Fibroblast of lung (primary cell): Measurements from ENCODE around the gene RFPL2.

Experiments
- EZH2 ChIP-seq: IDR thresholded peaks from 2 replicates; pipeline ENCODE4 v1.5.1; 2012; ENCODE audit warnings: low read length, control low read depth, mild to moderate bottlenecking; ENCODE audit errors: missing control alignments
- TF ChIP-seq, protein P1 (sequence below), 2 donors: IDR thresholded peaks in 1 of 2; conservative IDR thresholded peaks in 1 of 2; 1 replicate in 1 of 2; 2 replicates in 1 of 2; pipeline ENCODE4 v1.5.1; 2011 to 2012; ENCODE audit warnings: low read length in 2 of 2, control low read depth in 1 of 2, inconsistent platforms in 1 of 2, low read depth in 1 of 2, mild to moderate bottlenecking in 1 of 2

- TF ChIP-seq, protein P1, sequence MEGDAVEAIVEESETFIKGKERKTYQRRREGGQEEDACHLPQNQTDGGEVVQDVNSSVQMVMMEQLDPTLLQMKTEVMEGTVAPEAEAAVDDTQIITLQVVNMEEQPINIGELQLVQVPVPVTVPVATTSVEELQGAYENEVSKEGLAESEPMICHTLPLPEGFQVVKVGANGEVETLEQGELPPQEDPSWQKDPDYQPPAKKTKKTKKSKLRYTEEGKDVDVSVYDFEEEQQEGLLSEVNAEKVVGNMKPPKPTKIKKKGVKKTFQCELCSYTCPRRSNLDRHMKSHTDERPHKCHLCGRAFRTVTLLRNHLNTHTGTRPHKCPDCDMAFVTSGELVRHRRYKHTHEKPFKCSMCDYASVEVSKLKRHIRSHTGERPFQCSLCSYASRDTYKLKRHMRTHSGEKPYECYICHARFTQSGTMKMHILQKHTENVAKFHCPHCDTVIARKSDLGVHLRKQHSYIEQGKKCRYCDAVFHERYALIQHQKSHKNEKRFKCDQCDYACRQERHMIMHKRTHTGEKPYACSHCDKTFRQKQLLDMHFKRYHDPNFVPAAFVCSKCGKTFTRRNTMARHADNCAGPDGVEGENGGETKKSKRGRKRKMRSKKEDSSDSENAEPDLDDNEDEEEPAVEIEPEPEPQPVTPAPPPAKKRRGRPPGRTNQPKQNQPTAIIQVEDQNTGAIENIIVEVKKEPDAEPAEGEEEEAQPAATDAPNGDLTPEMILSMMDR (conservative IDR thresholded peaks at IDR 0.05 in 1 of 2, IDR thresholded peaks at IDR 0.05 in 1 of 2; ENCODE audit: low read depth in 1 of 2, low read length in 2 of 2): no peak
- no peak for TF ChIP-seq EZH2
These were observed 18.1 kb upstream of the RFPL2 start for GRCh38 chr22:32222991-32223390.
